Hematopoietic multipotent progenitor cell treated with erythropoietin and hydrocortisone succinate and interleukin-3 and kit ligand, for 17 days (in vitro differentiated cells): ENCODE measurements around the gene TEN1.

ENCODE experiments used
- DNase-seq: peaks from one replicate; pipeline ENCODE4 v3.0.0-alpha.2; 2015; ENCODE audit warnings: low spot score

TEN1 gene

GRCh38 chr17:76005263-76006149 lies 26.5 kb downstream of the TEN1 start:
- DNase-seq = peak; percentile 87

- no peak for DNase-seq
Measured at GRCh38 chr17:76007131-76007849, 28.2 kb downstream of the TEN1 start.

DNA sequence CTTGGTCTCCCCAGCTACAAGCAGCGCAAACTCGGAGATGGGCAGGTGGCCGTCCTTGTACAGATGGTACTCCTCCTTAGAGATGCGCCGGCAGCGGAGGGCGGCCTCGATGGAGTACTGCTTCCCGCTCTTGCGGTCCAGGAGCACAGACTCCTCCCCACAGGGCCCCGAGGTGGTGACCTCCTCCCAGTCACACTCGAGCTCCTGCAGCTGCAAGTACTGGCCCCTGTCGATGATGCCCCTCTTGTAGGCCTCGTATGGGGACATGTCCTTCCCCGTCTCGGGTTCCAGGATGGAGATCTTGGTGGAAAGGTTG lies 28.8 kb downstream of the TEN1 start:
- no peak for DNase-seq

DNA sequence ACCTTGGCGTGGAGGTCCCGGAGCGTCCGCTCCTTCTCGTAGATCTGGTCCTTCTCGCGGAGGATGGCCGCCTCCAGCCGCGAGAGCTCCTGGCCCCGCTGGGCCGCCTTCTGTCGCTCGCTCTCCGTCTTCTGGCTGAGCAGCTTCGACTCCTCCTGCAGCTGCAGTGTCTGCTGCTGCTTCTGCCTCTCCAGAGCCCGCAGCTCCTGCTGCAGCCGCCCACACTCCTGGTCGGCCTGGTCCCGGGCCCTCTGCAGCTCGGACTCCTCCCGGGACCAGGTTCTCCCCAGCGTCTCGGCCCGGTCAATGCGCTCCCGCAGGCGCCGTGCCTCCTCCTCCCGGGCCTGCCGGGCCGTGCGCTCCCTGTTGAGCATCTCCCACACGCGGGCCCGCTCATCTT lies 29.2 kb downstream of the TEN1 start:
- DNase-seq = no peak

GRCh38 chr17:76008630-76009425 lies 29.8 kb downstream of the TEN1 start:
- DNase-seq = no peak

DNA sequence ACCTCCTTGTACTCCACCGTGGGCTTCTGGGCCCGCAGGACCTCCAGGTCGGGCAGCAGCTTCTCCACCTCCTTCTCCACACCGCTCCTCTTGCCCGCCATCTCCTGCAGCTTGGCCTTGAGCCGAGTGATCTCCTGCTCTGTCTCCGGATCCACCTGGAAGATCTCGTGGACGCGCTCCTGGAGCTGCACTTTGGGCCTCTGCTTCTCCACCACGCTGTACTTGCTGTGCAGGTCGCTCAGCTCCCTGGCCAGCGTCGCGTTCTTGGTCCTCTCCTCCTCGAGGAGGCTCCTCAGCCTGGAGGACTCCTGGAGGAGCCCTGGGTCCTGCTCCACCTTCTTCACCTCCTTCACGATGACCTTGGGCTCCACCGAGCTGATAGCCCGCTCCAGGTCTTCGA lies 30.4 kb downstream of the TEN1 start:
- no peak for DNase-seq

GRCh38 chr17:76009969-76010661 lies 31.1 kb downstream of the TEN1 start:
- DNase-seq = no peak

- no peak for DNase-seq
Measured at GRCh38 chr17:76011951-76012350, 32.9 kb downstream of the TEN1 start.

DNA sequence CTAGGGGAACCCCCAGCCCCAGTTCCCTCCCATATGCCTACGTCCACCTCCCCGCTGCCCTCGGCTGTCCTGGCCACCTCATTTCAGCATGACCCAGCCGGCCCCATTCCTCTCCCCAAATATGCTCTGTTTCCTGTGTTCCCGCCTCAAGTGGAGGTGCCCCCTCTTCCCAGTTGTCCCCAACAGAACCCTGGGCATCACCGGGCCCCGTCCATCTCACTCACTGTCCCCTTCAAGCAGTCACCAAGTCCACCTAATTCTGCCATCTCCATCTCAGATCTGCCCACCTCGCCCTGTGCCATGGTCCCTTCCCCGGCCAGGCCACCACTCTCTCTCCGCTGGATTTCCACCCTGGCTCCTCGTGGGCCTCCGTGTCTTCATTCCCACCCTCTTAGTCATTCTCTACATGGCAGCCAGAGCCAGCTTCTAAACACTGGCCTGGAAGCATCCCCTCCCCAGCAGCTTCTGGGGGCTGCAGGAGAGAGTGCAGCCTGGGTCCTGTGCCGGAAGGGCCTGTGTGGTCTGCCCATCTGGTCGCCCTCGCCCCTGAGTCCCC lies 34.4 kb downstream of the TEN1 start:
- no peak for DNase-seq

- peak; percentile 84 for DNase-seq
Measured at GRCh38 chr17:76014100-76014924, 35.3 kb downstream of the TEN1 start.

DNA sequence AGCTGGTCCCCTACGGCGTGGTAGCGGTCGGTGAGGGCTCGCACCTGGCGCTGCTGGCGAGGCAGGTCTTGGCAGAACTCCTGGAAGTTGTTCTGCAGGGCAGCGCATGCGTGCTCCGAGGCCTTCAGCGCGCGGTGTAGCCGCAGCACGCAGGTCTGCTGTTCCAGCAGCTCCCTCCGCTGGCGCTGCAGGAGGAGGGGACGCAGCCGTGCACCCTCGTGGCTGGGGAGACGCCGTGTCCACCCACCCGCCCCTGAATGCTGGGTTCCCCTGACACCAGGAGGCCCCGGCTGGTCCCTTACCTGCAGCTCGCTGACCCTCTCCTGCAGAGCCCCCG lies 35.9 kb downstream of the TEN1 start:
- no peak for DNase-seq

DNA sequence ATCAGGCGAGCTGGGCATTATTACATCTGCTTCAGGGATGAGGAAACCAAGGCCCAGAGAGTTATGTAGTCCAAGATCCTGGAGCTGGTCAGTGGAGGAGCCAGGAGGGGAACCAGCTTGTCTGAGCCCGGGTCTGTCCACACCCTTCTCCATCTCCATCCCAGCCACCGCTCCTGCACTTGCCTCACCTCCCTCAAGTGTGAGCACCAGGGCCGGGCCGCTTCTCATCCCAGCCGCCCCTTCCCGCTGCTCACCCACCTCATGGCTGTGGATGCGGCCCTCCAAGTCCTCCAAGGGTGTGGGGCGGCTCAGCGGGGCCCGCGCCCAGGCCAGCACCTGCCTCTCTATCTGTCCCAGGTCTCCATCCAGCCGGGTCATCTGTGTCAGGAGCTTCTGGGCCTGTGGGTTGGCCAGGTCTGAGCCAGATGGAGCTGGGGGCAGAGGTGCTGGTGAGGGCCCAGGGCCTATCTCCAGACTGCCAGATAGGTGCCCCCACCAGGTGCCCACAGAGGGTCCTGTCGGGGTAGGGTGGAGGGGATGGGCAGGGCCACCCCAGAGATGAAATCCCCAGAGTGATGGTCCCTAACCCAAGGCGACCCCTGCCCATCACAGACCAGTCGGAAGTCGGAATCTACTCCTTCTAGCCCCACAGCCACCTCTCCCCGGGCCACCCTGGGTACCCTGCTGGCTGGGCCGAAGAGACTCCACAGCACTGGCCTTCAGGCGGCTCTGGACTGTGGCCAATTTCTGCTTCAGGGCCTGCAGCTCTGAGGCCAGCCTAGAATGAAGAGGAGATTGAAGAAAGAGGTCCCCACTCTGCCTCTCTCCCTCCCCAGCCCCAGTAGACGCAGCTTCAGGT lies 38.7 kb downstream of the TEN1 start:
- DNase-seq = no peak

DNA sequence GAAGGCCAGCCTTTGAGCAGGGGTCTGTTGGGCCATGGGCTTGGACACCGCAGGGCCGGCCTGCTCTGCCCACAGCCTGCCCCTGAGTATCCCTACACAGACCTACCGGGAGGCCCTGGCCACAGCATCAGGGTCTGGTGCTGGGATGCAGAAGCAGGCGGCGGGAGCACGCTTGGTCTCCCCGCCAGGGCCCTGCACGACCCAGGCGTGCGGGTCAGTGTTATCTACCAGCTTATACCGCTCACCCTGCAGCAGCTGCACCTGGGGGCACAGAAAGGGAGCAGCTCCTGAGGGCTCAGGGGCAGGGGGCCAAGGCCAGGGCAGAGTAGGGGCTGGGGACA lies 39.3 kb downstream of the TEN1 start:
- no peak for DNase-seq

GRCh38 chr17:76018801-76019200 lies 39.8 kb downstream of the TEN1 start:
- DNase-seq = no peak

GRCh38 chr17:76019833-76020467 lies 40.9 kb downstream of the TEN1 start:
- DNase-seq = no peak

DNA sequence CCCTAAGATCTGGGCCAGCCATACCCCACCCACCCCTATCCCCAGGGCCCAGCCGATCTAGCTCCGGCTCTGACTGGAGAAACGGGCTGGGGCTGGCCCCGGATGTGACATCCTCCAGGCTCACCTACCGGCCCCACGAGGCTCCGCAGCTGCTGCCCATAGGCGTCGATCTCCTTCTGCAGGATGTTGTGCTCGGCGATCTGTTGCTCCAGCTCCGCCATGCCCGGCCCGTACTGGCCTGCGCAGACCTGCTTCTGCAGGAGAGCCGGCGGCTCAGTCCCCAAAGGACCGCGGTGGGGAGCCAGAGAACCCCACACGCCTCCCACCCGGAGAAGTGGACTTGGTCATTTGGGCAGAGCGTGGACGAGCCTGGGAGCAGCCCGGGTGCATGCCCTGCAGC lies 43.2 kb downstream of the TEN1 start:
- no peak for DNase-seq

DNA sequence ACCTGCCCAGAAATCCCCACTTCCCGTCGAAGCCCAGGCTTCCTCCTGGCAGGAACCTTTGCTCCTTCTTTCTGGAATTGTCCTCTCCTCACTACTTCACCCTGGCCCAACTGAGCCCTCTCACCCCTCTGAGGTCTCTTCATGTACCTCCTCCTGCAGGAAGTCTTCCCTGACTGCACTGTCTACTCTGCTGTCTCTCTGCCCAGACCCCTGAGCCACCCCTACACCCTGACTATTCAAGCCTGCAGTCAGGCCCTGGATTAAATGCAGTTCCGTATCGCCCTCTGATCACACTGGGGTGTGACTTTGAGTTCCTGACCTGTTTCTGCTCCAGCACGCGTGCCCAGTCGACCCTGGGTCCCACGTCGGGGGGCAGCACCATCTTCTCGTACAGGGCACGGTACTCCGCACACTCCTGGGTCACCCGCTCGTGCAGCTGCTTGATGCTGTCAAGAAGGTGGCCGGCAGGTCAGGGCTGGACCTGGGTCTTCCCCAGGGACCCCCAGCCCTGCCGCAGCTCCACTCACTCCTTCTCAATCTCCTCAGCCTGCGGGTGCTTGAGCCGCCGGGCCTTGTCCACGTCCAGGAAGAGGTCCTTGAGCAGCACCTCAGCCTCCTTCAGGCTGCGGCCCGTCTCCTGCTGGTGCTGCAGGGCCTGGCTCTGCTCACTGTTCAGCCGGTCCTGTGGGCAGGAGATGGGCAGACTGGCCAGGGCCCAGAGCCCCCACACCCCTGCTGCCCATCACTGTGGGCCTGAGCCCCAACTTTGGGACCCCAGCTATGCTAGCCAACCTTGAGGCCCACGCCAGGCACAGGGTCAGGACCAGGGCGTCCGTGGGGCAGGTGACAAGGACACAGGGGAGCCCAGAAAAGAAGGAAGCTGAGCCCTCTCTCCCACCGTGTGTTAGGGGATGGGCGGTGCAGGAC lies 44.2 kb downstream of the TEN1 start:
- no peak for DNase-seq

GRCh38 chr17:76023900-76024237 lies 44.8 kb downstream of the TEN1 start:
- DNase-seq = no peak

GRCh38 chr17:76024353-76024752 lies 45.3 kb downstream of the TEN1 start:
- no peak for DNase-seq
